Amniotic epithelial cell (primary cell): ENCODE results near the gene DIRAS2.

ENCODE experiments used
- DNase-seq: peaks from one replicate; pipeline ENCODE4 v3.0.0-alpha.2; 2010; ENCODE audit warnings: low read depth

Gene DIRAS2

GRCh38 chr9:90612957-90613356 is 29.7 kb downstream of the DIRAS2 start:
- no peak for DNase-seq

DNA sequence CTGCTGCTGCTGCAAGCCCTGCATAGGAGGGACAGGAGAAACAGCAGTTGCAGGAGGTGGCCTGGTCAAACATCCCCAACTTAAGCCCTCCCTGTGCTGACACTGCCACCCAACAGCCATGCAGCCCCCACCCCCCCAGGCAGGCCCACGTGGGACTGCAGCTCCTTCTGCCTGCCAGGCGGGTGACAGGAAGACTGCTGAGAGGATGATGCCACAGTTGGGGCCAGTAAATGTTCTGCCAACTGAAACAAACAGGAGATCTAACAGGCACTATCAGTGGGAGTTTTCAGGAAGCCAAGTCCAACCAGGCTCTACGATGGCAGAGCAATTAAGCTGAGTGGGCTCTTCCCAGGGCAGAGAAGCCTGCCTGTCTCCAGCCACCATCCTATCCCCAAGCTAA is 31.1 kb downstream of the DIRAS2 start:
- no peak for DNase-seq

GRCh38 chr9:90611121-90611520 is 31.5 kb downstream of the DIRAS2 start:
- DNase-seq, result no peak

GRCh38 chr9:90607701-90608516 is 34.7 kb downstream of the DIRAS2 start:
- no peak for DNase-seq

- no peak for DNase-seq
Measured at GRCh38 chr9:90600029-90600428, 42.6 kb downstream of the DIRAS2 start.

DNA sequence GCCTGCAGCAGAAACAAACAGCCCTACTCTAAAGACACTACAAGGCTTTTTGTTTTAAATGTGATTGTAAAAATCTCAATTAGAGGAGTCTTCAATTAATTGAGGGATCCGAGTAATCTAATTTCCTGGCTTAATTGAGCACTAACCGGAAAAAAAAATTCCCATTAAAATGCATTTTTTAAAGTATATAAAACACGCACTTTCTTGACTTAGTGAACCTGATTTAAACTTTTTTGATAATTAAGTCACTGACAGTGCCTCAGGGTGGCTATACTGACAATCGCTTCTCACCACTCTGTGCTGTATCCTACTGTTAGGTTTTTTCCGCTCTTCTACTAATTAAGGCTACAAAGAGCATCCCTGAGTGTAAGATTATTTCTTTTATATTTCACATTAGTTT is 44.4 kb downstream of the DIRAS2 start:
- no peak for DNase-seq

DNA sequence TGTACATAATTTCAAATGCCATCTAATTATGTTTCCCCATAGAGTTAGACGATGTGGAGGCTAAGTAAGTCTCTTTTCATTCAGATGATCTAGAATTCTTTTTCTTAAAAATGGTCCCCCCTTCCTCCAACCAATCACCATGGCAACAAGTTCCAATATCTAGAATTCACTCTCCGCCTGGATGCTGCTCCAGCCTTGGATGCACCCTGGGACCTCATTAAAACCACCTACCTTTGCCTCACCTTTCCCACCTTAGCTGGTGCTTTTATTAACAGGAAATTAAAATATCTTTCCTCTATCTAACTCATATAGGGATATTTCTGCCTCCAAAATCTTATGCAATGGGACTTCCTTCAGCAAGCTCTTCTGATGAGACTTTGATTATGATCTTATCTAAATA is 49.0 kb downstream of the DIRAS2 start:
- no peak for DNase-seq

- DNase-seq, result no peak
Measured at GRCh38 chr9:90580576-90580975, 62.0 kb downstream of the DIRAS2 start.

DNA sequence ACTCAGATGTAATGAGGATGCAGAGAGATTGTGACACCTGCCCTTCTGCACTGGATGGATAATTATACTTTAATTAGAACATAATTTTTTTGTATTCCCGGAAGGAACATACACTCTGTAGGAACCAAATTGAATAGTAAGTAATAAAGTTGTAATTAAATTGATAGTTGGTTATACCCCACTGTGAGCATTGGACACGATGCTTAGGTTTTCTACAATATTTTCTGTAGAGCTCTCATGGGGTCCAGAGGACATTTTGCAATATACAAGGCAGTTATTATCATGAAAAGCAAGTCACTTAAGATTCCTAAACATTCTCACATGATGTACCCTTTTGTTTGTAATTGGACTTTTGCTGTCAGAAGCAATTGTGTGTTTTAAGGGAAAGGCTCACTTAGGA is 63.4 kb downstream of the DIRAS2 start:
- no peak for DNase-seq

DNA sequence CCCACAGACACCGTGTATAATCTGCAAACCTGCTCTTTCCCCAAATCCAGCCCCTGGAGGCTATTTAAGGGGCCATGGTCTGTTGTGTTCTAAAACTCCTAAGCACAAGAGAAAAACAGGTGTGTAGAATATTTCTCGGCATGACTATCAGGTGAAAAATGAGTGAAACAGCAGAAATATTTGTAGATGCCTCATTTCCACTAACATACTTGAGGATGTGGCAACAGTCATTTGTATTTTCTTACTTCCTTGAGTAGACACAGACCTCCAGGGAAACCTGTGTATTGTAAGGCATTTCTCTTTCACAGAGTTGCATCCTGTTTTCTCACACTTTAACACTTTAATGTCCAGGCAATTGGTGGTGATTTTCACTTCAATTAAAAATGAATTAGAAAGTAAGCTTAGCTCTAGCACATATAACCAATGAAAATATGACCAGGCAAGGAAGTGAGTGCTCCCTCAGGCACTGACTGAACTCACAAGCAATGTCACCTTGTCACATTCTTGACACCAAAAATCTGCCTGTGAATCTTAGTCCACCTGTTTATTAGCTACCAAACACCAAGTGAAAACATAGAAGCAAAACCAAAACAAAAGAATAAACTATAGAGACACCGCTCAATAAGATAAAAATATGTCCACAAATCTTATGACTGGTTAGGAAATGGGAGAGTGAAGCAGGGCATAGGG is 64.4 kb downstream of the DIRAS2 start:
- DNase-seq, result no peak

DNA sequence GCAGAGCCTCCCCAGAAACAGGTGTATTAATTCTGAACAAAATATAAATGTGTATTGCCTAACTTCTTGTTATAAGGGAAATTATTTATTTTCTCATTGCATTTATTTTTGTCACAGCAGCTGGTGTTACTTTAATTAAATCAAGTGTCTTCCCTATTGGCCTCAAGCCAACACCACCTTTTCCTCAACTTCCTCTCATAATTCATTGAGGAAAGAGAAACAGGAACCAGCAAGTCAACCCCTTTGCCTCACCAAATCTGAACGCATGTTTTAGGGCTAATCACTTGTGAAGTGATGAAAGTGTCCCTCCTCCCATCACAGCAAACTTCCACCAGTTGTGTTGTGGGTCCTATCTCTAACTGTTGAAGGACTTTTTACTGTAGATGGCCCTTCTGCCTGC is 73.1 kb downstream of the DIRAS2 start:
- no peak for DNase-seq

DNA sequence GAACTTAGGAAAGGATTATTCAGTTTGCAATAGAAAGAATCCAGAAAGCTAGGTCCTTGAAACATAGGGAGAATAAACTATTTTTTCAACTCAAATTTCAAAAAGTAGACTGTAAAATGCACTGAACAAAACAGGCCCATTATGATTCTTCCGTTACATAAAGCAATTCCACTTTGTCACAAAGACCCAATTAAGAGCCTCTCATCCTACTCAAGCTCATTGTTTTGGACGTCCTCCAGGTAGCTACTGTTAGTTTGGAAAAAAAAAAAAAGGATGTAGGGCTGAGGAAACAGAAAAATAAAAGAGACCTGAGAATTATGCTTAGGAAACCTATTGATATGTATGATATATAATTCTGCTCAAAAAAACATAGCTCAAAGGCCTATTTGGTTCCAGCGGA is 74.0 kb downstream of the DIRAS2 start:
- no peak for DNase-seq

- DNase-seq, result no peak
Measured at GRCh38 chr9:90562229-90562628, 80.4 kb downstream of the DIRAS2 start.
